Cardiac muscle cell (in vitro differentiated cells and primary cell): ENCODE data around the gene VPS13A. TPM values are rescaled to one million over a fixed set of nuclear protein-coding genes. Genes with fewer than 3 reads are reported as not detected.

Experiments
- DNase-seq, 2 donors: peaks; one replicate each; pipeline versions ENCODE4 v3.0.0 to v3.0.0-alpha.2; 2010 to 2017; ENCODE audit warnings: low read depth in 1 of 2, low spot score in 1 of 2
- H3K27ac ChIP-seq: fragments of 200-600 bp; sonication (generic); 2 replicates; pipeline ENCODE4 v1.5.1; 2016
- H3K27me3 ChIP-seq: fragments of 200-600 bp; sonication (generic); 2 replicates; pipeline ENCODE4 v1.6.0; 2016; ENCODE audit warnings: control low read depth
- H3K36me3 ChIP-seq: fragments of 200-600 bp; sonication (generic); 2 replicates; pipeline ENCODE4 v1.5.1; 2016; ENCODE audit warnings: control low read depth
- H3K4me1 ChIP-seq: fragments of 200-600 bp; sonication (generic); 2 replicates; pipeline ENCODE4 v1.8.1; 2017; ENCODE audit warnings: low read depth, mild to moderate bottlenecking, mixed run types
- H3K4me3 ChIP-seq: fragments of 200-600 bp; sonication (generic); 2 replicates; pipeline ENCODE4 v1.5.1; 2016; ENCODE audit warnings: mild to moderate bottlenecking
- H3K9me3 ChIP-seq: fragments of 200-600 bp; sonication (generic); 2 replicates; pipeline ENCODE4 v1.5.1; 2017; ENCODE audit warnings: low read depth, mild to moderate bottlenecking, control low read depth
- polyA plus RNA-seq: library from polyadenylated mRNA; unstranded; fragments of >200 nt; fragmentation: Nextera tagmentation; extraction: Ambion mirVana; gene quantifications from 2 replicates; pipeline ENCODE4 v1.2.1, GENCODE V29; 2016
- total RNA-seq: library from RNA; depleted of rRNA; stranded (reverse); fragments of >200 nt; gene quantifications from 2 replicates; pipeline ENCODE4 v1.2.3, GENCODE V29; 2016
- TF ChIP-seq, protein P1 (sequence below): IDR thresholded peaks from 2 replicates; pipeline ENCODE4 v1.5.1; 2012; ENCODE audit warnings: low read depth, mild to moderate bottlenecking, low read length

The VPS13A gene
- total and polyA plus RNA-seq, 2 experiments from 2014 or later = 10.7 to 32.3 TPM

DNA sequence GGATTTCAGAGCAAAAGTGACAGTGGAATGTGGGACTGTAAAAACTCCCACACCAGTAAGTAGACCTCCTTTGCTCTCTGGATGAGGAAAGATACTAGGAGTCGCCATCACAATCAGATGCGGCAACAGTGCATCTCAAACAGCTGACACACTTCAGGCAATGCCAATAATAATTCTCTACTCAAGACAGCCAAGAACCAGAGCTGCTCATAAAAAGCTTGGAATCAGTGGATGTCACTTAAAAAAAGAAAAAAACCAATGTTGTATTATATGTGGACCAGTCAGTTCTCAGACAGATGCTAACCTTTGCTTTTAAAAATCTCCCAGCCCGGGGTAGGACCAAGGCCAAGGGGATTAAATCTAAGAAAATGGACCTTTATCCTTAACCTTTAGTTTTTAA lies 285.8 kb downstream of the VPS13A start:
- no peak for DNase-seq
- Histone ChIP-seq H3K27ac (no peak overlapping the region), H3K4me1 (peaks cover 5% of the 10 kb centered on the region), H3K4me3 (no peak overlapping the region), H3K9me3 (no peaks in the 10 kb centered on the region), H3K27me3 (no peaks in the 10 kb centered on the region), H3K36me3 (no peaks in the 10 kb centered on the region)
- TF ChIP-seq, protein P1, sequence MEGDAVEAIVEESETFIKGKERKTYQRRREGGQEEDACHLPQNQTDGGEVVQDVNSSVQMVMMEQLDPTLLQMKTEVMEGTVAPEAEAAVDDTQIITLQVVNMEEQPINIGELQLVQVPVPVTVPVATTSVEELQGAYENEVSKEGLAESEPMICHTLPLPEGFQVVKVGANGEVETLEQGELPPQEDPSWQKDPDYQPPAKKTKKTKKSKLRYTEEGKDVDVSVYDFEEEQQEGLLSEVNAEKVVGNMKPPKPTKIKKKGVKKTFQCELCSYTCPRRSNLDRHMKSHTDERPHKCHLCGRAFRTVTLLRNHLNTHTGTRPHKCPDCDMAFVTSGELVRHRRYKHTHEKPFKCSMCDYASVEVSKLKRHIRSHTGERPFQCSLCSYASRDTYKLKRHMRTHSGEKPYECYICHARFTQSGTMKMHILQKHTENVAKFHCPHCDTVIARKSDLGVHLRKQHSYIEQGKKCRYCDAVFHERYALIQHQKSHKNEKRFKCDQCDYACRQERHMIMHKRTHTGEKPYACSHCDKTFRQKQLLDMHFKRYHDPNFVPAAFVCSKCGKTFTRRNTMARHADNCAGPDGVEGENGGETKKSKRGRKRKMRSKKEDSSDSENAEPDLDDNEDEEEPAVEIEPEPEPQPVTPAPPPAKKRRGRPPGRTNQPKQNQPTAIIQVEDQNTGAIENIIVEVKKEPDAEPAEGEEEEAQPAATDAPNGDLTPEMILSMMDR = no peak

DNA sequence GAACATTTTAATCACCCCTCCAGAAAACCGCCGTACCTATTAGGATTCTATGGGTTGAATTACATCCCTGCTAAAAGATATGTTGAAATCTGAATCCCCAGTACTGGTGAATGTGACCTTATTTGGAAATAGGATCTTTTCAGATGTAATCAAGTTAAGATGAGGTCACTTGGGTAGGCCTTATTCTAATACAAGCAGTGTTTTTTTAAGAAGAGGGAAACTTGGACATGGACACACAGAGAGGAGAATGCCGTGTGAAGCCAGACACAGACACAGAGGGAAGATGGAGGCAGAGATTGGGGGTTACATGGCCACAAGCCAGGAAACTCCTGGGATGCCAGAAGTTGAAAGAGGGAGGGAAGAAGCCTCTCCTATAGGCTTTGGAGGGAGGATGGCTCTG lies 287.3 kb downstream of the VPS13A start:
- H3K36me3 ChIP-seq = no peaks in the 10 kb centered on the region
- H3K27ac ChIP-seq = no peak overlapping the region
- TF ChIP-seq, protein P1 = no peak
- no peak overlapping the region for H3K4me3 ChIP-seq
- H3K9me3 ChIP-seq = no peaks in the 10 kb centered on the region
- H3K27me3 ChIP-seq = no peaks in the 10 kb centered on the region
- peaks cover 5% of the 10 kb centered on the region for H3K4me1 ChIP-seq
- peak in 1 of 2 donors; percentile 24 for DNase-seq

DNA sequence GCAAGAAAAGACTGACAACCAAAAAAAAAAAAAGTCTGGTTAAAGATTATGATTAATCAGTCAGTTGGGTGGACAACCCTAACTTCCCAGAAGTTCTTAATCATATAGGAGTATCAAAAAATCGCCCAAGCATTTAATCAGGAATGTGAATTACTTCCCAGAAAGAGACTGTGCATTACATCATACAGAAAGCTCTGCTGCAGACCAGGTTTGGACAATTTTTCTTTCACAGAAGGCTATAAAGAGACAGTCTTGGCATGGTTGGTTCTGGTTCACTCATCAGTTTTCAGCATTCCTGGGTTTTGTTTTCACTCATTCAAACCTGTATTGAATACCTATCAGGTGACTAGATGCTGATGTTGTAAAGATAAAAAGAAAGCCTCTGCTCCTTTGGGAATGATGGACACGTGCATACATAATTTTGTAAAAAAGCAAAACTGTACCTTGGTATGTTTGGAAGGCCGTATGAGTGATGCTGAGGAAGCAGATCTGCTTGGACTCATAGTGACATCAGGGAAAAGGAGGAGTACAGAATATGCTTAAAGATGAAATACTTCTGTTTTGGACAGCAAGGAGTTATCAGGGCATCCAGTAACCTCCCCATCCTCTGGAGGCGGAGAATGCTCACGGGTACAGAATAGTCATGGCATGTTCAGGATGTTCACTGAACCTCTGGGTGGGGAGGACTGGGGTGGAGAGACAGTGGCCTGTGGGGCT lies 292.3 kb downstream of the VPS13A start:
- TF ChIP-seq, protein P1 = no peak
- no peak overlapping the region for H3K27ac ChIP-seq
- no peak overlapping the region for H3K4me3 ChIP-seq
- H3K9me3 ChIP-seq = no peaks in the 10 kb centered on the region
- H3K4me1 ChIP-seq = peaks cover 5% of the 10 kb centered on the region
- DNase-seq = peak in 1 of 2 donors; percentile 40
- H3K36me3 ChIP-seq = no peaks in the 10 kb centered on the region
- H3K27me3 ChIP-seq = no peaks in the 10 kb centered on the region

Other genes with a start within 250 kb of the VPS13A start
- not detected in 2 replicates for gene FOXB2, start 157.9 kb upstream of the VPS13A start, total RNA-seq
- gene FOXB2, start 157.9 kb upstream of the VPS13A start, polyA plus RNA-seq = not detected in 2 replicates